ENCODE measurements around the gene EIF4B. TPM values are rescaled to one million over a fixed set of nuclear protein-coding genes. Genes with fewer than 3 reads are reported as not detected.

The EIF4B gene
- total RNA-seq, 3 donors from 2014 or later (not counting 1 experiment from before 2014, with no cell fraction given): 505 to 537 (median 518) TPM

- H3K4me3 ChIP-seq (ENCODE audit: low read length): no peak overlapping the region
- no peaks in the 10 kb centered on the region for H3K36me3 Mint-ChIP-seq
- ATAC-seq (no peak), DNase-seq (no peak)
- TF ChIP-seq, protein P1, sequence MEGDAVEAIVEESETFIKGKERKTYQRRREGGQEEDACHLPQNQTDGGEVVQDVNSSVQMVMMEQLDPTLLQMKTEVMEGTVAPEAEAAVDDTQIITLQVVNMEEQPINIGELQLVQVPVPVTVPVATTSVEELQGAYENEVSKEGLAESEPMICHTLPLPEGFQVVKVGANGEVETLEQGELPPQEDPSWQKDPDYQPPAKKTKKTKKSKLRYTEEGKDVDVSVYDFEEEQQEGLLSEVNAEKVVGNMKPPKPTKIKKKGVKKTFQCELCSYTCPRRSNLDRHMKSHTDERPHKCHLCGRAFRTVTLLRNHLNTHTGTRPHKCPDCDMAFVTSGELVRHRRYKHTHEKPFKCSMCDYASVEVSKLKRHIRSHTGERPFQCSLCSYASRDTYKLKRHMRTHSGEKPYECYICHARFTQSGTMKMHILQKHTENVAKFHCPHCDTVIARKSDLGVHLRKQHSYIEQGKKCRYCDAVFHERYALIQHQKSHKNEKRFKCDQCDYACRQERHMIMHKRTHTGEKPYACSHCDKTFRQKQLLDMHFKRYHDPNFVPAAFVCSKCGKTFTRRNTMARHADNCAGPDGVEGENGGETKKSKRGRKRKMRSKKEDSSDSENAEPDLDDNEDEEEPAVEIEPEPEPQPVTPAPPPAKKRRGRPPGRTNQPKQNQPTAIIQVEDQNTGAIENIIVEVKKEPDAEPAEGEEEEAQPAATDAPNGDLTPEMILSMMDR (IDR thresholded peaks at IDR 0.05): no peak
- no peaks in the 10 kb centered on the region for H3K9me3 ChIP-seq (ENCODE audit: control insufficient read depth, insufficient read depth, low read length)
- intact Hi-C loops (cut with micrococcal nuclease): no loop called here
- peaks cover 0 to 7% of the 10 kb centered on the region in 2 donors for H3K4me1 Mint-ChIP-seq
- no peaks in the 10 kb centered on the region for H3K9me3 Mint-ChIP-seq
- H3K27me3 Mint-ChIP-seq (ENCODE audit: low read depth in 2 of 2): peaks cover 26 to 34% of the 10 kb centered on the region in 2 donors
- H3K27ac Mint-ChIP-seq: no peak overlapping the region
- H3K27me3 ChIP-seq (ENCODE audit: control insufficient read depth, insufficient read depth, low read length): peaks cover 5% of the 10 kb centered on the region
- no peak overlapping the region for H3K4me3 Mint-ChIP-seq
- H3K4me1 ChIP-seq (ENCODE audit: control insufficient read depth, insufficient read depth, low read length): peaks cover 4% of the 10 kb centered on the region
- H3K27ac ChIP-seq (ENCODE audit: low read length): no peak overlapping the region
- no peaks in the 10 kb centered on the region for H3K36me3 ChIP-seq (ENCODE audit: control insufficient read depth, insufficient read depth, low read length)
- 75% methylated on average over 1 of the region's 3 CpGs for WGBS (ENCODE audit: insufficient coverage)
Measured at GRCh38 chr12:52976574-52977071, 29.6 kb upstream of the EIF4B start.

GRCh38 chr12:52977170-52977569 lies 29.1 kb upstream of the EIF4B start:
- Histone ChIP-seq H3K36me3 (ENCODE audit: control insufficient read depth, insufficient read depth, low read length) (no peaks in the 10 kb centered on the region), H3K27me3 (ENCODE audit: control insufficient read depth, insufficient read depth, low read length) (peaks cover 5% of the 10 kb centered on the region), H3K4me3 (ENCODE audit: low read length) (no peak overlapping the region), H3K27ac (ENCODE audit: low read length) (no peak overlapping the region), H3K9me3 (ENCODE audit: control insufficient read depth, insufficient read depth, low read length) (no peaks in the 10 kb centered on the region), H3K4me1 (ENCODE audit: control insufficient read depth, insufficient read depth, low read length) (peaks cover 4% of the 10 kb centered on the region)
- H3K27me3 Mint-ChIP-seq (ENCODE audit: low read depth in 2 of 2): peaks cover 26 to 34% of the 10 kb centered on the region in 2 donors
- no peak overlapping the region for H3K27ac Mint-ChIP-seq
- H3K4me3 Mint-ChIP-seq: no peak overlapping the region
- 55% methylated on average over 3 of the region's 4 CpGs for whole genome bisulfite sequencing (ENCODE audit: insufficient coverage)
- intact Hi-C loops (cut with micrococcal nuclease): no loop called here
- DNase-seq (no peak), ATAC-seq (no peak)
- no peaks in the 10 kb centered on the region for H3K9me3 Mint-ChIP-seq
- no peaks in the 10 kb centered on the region for H3K36me3 Mint-ChIP-seq
- H3K4me1 Mint-ChIP-seq: peaks cover 0 to 7% of the 10 kb centered on the region in 2 donors
- TF ChIP-seq, protein P1 (IDR thresholded peaks at IDR 0.05): no peak

DNA sequence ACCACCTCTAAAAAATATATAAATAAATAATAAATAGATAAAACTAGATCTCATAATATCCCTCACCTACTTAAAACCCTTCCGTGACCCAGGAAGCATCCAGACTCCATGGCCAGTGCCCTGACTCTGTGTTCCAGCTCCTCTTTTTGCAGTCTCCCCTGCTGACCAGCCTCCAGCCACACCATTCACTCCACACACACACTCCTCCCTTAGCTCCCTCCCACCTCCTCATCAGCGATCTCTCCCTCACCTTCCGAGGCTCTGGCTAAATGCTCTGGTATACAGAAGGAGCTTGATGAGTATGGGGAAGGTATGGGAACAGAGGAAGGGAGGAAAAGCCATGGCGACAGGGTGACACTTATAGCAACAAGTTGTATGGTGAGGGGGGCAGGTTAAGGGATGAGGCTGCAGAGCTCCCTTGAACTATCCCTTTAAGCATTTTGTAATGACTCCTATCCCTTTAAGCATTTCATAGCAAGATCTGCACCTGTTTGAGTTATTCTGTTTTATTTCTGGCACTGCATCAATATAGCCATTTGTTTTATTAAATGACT lies 26.1 kb upstream of the EIF4B start:
- DNase-seq (no peak), ATAC-seq (no peak)
- Histone ChIP-seq H3K4me1 (ENCODE audit: control insufficient read depth, insufficient read depth, low read length) (peaks cover 4% of the 10 kb centered on the region), H3K27me3 (ENCODE audit: control insufficient read depth, insufficient read depth, low read length) (peaks cover 5% of the 10 kb centered on the region), H3K27ac (ENCODE audit: low read length) (no peak overlapping the region), H3K4me3 (ENCODE audit: low read length) (no peak overlapping the region), H3K9me3 (ENCODE audit: control insufficient read depth, insufficient read depth, low read length) (no peaks in the 10 kb centered on the region), H3K36me3 (ENCODE audit: control insufficient read depth, insufficient read depth, low read length) (no peaks in the 10 kb centered on the region)
- Mint-ChIP-seq H3K4me1 (peaks cover 0 to 7% of the 10 kb centered on the region in 2 donors), H3K9me3 (no peaks in the 10 kb centered on the region), H3K36me3 (no peaks in the 10 kb centered on the region), H3K4me3 (no peak overlapping the region), H3K27me3 (ENCODE audit: low read depth in 2 of 2) (peaks cover 28 to 34% of the 10 kb centered on the region in 2 donors), H3K27ac (no peak overlapping the region)
- TF ChIP-seq, protein P1 (IDR thresholded peaks at IDR 0.05): no peak
- intact Hi-C loops (cut with micrococcal nuclease): loop anchor here (2.0 kb wide), 2 partner anchors 397 to 823 kb away; no protein-coding TSS in a partner anchor
- WGBS (ENCODE audit: insufficient coverage): 44% methylated on average over 2 of the region's 4 CpGs

All from natural killer cell (primary cell).